GM19240 (cell line): ENCODE data around the gene PEAR1.
A peak's percentile ranks its signal among the peaks of the same experiment; 100 is the strongest.
"Not testable (repeated sequence)": the region's sequence is repeated elsewhere in the genome, so short reads cannot be mapped to it uniquely, and the experiment has no call there.

Experiments used
- DNase-seq: peaks from one replicate; pipeline ENCODE4 v3.0.0; 2011; ENCODE audit warnings: low spot score; ENCODE audit not compliant: insufficient read length

Gene PEAR1

GRCh38 chr1:156914440-156914856 is 20.9 kb downstream of the PEAR1 start:
- no peak for DNase-seq

- peak; percentile 57 for DNase-seq
Measured at GRCh38 chr1:156920233-156921052, 26.9 kb downstream of the PEAR1 start, which contains the start of gene LRRC71. LRRC71 (plus strand) TSS chr1:156920632; CDS start chr1:156920804, 172 bp downstream.

- DNase-seq: no peak
Measured at GRCh38 chr1:156921053-156921529, 27.6 kb downstream of the PEAR1 start.

GRCh38 chr1:156922986-156923669 is 29.6 kb downstream of the PEAR1 start:
- no peak for DNase-seq

- DNase-seq: no peak
Measured at GRCh38 chr1:156923670-156924477, 30.4 kb downstream of the PEAR1 start.

GRCh38 chr1:156924478-156925153 is 31.1 kb downstream of the PEAR1 start:
- no peak for DNase-seq

- no peak for DNase-seq
Measured at GRCh38 chr1:156925154-156926010, 31.9 kb downstream of the PEAR1 start.

GRCh38 chr1:156926175-156926574 is 32.7 kb downstream of the PEAR1 start:
- DNase-seq: no peak

- DNase-seq: not testable (repeated sequence)
Measured at GRCh38 chr1:156926695-156927094, 33.2 kb downstream of the PEAR1 start.

GRCh38 chr1:156927215-156928042 is 33.9 kb downstream of the PEAR1 start:
- peak; percentile 54 for DNase-seq

- DNase-seq: no peak
Measured at GRCh38 chr1:156928043-156928602, 34.6 kb downstream of the PEAR1 start.

GRCh38 chr1:156929596-156930238 is 36.2 kb downstream of the PEAR1 start:
- DNase-seq: no peak

- DNase-seq: no peak
Measured at GRCh38 chr1:156930483-156930882, 37.0 kb downstream of the PEAR1 start.

- DNase-seq: no peak
Measured at GRCh38 chr1:156931211-156931952, 37.9 kb downstream of the PEAR1 start.

GRCh38 chr1:156931974-156932710 is 38.6 kb downstream of the PEAR1 start:
- DNase-seq: no peak

GRCh38 chr1:156933136-156933535 is 39.6 kb downstream of the PEAR1 start:
- DNase-seq: no peak
